Thyroid gland (tissue), 4 donors: ENCODE measurements around the gene KRT8. TPM values are rescaled to one million over a fixed set of nuclear protein-coding genes. Genes with fewer than 3 reads are reported as not detected.

ENCODE experiments used
- DNase-seq, 2 donors: peaks; one replicate each; pipeline ENCODE4 v3.0.0-alpha.2; 2019
- H3K27ac ChIP-seq, 3 donors: fragments of 200-600 bp; sonication (generic); 1 replicate in 2 of 3; 2 replicates in 1 of 3; pipeline ENCODE4 v1.5.1; 2016 to 2019; ENCODE audit warnings: mild to moderate bottlenecking in 1 of 3, moderate library complexity in 1 of 3
- H3K27me3 ChIP-seq: fragments of 200-600 bp; sonication (generic); one replicate; pipeline ENCODE4 v1.5.1; 2019
- H3K36me3 ChIP-seq, 2 donors: fragments of 200-600 bp; sonication (generic); one replicate each; pipeline ENCODE4 v1.5.1; 2016 to 2019
- H3K4me1 ChIP-seq, 2 donors: fragments of 200-600 bp; sonication (generic); one replicate each; pipeline ENCODE4 v1.5.1; 2017 to 2019
- H3K4me3 ChIP-seq, 3 donors: fragments of 200-600 bp; sonication (generic); replicated peaks in 1 of 3; 1 replicate in 2 of 3; 2 replicates in 1 of 3; pipeline ENCODE4 v1.5.1; 2016; ENCODE audit warnings: mild to moderate bottlenecking in 1 of 3
- H3K9me3 ChIP-seq: fragments of 200-600 bp; sonication (generic); one replicate; pipeline ENCODE4 v1.5.1; 2017
- POLR2A ChIP-seq, 2 donors: fragments of 450-650 bp; IDR thresholded peaks; one replicate each; pipeline ENCODE4 v1.6.1; 2017; ENCODE audit warnings: antibody characterized with exemption in 2 of 2, mild to moderate bottlenecking in 2 of 2, moderate library complexity in 1 of 2
- WGBS, 2 donors: methylation state at CpG; one replicate each; pipeline ENCODE4 v1.1.5; 2017; 5-methylcytosine and 5-hydroxymethylcytosine counted together
- intact Hi-C: fragments of 100-400 bp; cut with DNase I; formaldehyde crosslinking; loops from one replicate; pipeline ENCODE4 v1.15.1; 2023
- total RNA-seq, 4 donors: library from RNA; depleted of rRNA; stranded (reverse); fragments of >200 nt; gene quantifications; one replicate each; pipeline ENCODE4 v1.2.3, GENCODE V29; 2016
- TF ChIP-seq, protein P1 (sequence below), 6 experiments: fragments of 200-600 bp in 3 of 6; fragments of 450-650 bp in 3 of 6; sonication (generic) in 3 of 6; IDR thresholded peaks; one replicate each; pipeline ENCODE4 v1.5.1; 2016 to 2019; ENCODE audit warnings: antibody characterized with exemption in 6 of 6, mild to moderate bottlenecking in 2 of 6, inconsistent platforms in 1 of 6, moderate library complexity in 1 of 6

KRT8 gene
- total RNA-seq, 4 donors from 2014 or later: 364 to 1,037 (median 698) TPM

DNA sequence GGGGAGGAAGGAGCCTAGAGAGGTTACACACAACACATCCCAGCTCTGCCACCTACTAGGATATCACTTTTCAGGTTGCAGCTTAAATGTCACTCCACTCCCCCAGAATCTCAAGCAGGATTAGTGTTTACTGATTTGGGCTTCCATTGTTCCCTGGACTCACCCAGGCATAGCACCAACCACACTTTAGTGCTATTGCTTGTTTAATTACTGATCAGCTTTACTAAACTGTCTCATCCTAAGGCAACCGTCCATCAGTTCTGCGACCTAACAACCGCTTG lies 38.0 kb upstream of the KRT8 start:
- H3K9me3 ChIP-seq: no peaks in the 10 kb centered on the region
- TF ChIP-seq POLR2A (IDR thresholded peaks at IDR 0.05): no peak
- TF ChIP-seq, protein P1, sequence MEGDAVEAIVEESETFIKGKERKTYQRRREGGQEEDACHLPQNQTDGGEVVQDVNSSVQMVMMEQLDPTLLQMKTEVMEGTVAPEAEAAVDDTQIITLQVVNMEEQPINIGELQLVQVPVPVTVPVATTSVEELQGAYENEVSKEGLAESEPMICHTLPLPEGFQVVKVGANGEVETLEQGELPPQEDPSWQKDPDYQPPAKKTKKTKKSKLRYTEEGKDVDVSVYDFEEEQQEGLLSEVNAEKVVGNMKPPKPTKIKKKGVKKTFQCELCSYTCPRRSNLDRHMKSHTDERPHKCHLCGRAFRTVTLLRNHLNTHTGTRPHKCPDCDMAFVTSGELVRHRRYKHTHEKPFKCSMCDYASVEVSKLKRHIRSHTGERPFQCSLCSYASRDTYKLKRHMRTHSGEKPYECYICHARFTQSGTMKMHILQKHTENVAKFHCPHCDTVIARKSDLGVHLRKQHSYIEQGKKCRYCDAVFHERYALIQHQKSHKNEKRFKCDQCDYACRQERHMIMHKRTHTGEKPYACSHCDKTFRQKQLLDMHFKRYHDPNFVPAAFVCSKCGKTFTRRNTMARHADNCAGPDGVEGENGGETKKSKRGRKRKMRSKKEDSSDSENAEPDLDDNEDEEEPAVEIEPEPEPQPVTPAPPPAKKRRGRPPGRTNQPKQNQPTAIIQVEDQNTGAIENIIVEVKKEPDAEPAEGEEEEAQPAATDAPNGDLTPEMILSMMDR (IDR thresholded peaks at IDR 0.05): no peak
- H3K27ac ChIP-seq: no peak overlapping the region
- H3K4me3 ChIP-seq: no peak overlapping the region
- intact Hi-C loops: no loop called here
- 80 to 87% methylated on average over 3 of the region's 3 CpGs for WGBS, 2 donors
- H3K4me1 ChIP-seq: peaks cover 13 to 24% of the 10 kb centered on the region in 2 donors
- no peaks in the 10 kb centered on the region for H3K27me3 ChIP-seq
- DNase-seq: no peak
- H3K36me3 ChIP-seq: no peaks in the 10 kb centered on the region

DNA sequence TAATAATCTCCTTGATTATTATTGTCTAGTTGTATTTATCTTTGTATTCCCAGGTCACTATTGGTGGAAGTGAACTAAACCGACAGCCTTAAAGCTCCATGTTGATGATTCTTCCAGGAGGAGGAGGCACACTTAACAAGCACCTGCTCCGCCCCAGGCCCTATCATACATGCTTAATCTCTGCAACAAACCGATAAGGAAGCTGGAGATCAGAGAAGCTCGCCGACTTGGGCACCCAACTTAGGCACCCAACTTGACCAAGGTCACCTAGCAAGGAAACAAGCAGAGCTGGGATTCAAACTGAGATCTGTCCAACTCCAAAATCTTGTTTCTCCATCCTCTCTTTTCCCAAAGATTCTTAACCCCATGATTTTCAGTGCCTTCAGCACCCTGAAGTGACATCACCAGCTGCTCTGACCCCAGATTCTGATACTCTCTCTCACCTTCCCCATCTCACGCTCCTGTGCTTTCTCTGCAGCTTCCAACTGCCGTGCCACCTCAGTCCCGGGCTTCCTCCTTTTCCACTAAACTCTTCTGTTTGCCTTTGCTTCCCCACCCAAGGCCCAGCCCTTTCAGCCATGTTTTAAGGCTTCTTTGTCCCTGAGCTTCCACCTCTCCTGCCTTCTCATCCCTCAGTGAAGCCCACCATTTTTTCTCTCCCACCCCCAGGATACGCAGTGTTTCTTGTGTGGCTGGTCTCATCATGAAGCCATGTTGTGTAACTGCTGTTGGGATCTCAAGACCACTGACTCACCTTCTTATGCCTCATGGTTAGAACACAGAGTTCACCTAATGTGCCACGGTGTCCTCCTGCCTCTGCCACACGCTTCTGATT lies 37.4 kb upstream of the KRT8 start:
- WGBS, 2 donors: 86 to 87% methylated on average over 11 of the region's 11 CpGs
- intact Hi-C loops: no loop called here
- no peak for TF ChIP-seq POLR2A (IDR thresholded peaks at IDR 0.05)
- TF ChIP-seq, protein P1 (IDR thresholded peaks at IDR 0.05): no peak

DNA sequence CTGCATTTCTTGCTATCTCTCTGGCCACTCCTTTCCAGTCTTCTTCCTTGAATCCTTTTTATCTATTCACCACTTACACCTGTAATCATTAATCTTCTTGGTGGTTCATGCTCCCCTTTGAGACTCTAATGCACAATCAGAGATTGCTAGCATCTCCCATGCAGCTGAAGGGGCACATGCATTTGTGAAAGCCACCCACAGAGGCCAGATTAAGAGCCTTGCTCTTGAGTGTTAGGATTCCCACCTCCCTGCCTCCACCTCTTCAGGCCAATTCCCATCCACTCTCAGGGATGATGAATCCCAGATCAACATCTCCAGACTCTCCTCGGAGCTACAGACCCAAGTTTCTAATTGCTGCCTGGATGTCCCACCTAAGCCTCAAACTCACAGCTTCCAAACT lies 24.7 kb upstream of the KRT8 start:
- WGBS, 2 donors: 56 to 59% methylated on average over 1 of the region's 1 CpG
- H3K4me3 ChIP-seq: no peak overlapping the region
- intact Hi-C loops: no loop called here
- no peaks in the 10 kb centered on the region for H3K27me3 ChIP-seq
- no peaks in the 10 kb centered on the region for H3K36me3 ChIP-seq
- DNase-seq: no peak
- H3K4me1 ChIP-seq: peaks cover 35 to 39% of the 10 kb centered on the region in 2 donors
- TF ChIP-seq, protein P1 (IDR thresholded peaks at IDR 0.05): no peak
- TF ChIP-seq POLR2A (IDR thresholded peaks at IDR 0.05): no peak
- no peak overlapping the region for H3K27ac ChIP-seq
- H3K9me3 ChIP-seq: no peaks in the 10 kb centered on the region

More for the DNA sequence above, 37.4 kb upstream of the KRT8 start:
- no peak for DNase-seq
- H3K36me3 ChIP-seq: no peaks in the 10 kb centered on the region
- peaks cover 13 to 22% of the 10 kb centered on the region in 2 donors for H3K4me1 ChIP-seq
- H3K4me3 ChIP-seq: no peak overlapping the region
- H3K27ac ChIP-seq: no peak overlapping the region
- no peaks in the 10 kb centered on the region for H3K27me3 ChIP-seq
- no peaks in the 10 kb centered on the region for H3K9me3 ChIP-seq

DNA sequence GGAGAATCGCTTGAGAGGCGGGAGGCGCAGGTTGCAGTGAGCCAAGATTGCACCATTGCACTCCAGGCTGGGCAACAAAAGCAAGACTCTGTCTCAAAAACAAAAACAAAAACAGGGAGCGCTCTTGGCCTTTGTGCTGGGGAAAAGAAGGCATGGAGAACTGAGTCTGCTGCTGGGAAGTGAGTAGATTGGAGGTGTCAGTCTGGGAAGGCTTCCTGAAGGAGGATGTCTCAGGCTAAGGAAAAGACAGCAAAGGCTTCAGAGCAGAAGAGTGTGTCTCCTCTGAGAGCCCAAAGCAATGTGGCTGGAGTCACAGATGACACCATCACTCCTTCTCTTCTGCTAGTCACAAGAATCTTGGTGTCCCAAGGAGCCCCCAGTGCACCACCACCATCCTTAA lies 23.1 kb upstream of the KRT8 start:
- Histone ChIP-seq H3K27me3 (no peaks in the 10 kb centered on the region), H3K9me3 (no peaks in the 10 kb centered on the region), H3K27ac (peak overlapping the region; percentile 74 to 98 (median 83)), H3K36me3 (no peaks in the 10 kb centered on the region), H3K4me3 (no peak overlapping the region), H3K4me1 (peaks cover 38 to 47% of the 10 kb centered on the region in 2 donors)
- no peak for DNase-seq
- intact Hi-C loops: no loop called here
- 76 to 79% methylated on average over 4 of the region's 4 CpGs for WGBS, 2 donors
- TF ChIP-seq, protein P1 (IDR thresholded peaks at IDR 0.05): no peak
- TF ChIP-seq POLR2A (IDR thresholded peaks at IDR 0.05): no peak

DNA sequence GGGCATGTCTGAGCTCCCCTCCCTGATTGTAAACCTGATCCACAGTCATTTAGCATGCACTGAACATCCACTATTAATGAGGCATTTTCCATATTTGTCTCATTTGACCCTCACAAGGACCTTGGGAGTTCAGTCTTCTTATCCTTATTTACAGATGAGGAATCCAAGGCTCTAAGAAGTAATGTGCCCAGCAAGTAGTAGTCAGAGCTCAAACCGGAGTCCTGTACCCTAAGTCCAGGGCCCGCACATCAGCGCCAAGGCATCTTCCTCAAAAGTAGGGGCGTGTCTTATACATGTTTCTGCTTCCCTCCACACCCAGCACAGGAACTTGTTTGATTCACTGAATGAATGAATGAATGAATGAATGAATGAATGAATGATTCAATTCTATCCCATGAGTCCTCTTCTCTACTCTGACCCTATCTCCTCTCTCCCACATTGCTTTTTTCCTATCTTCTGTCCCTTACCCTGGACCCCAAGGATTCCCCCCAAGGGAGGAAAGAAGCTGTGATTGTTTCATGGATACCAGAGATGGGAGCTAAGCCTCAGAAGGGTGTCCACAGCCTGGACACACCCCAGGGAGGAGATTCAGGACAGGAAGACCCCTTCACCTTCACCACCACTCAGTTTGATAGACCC lies 21.8 kb upstream of the KRT8 start:
- H3K27me3 ChIP-seq: no peaks in the 10 kb centered on the region
- 82 to 90% methylated on average over 4 of the region's 4 CpGs for WGBS, 2 donors
- H3K9me3 ChIP-seq: no peaks in the 10 kb centered on the region
- H3K4me1 ChIP-seq: peaks cover 38 to 47% of the 10 kb centered on the region in 2 donors
- H3K27ac ChIP-seq: peak overlapping the region; percentile 74 to 98 (median 83)
- TF ChIP-seq, protein P1 (IDR thresholded peaks at IDR 0.05): no peak
- no peak for TF ChIP-seq POLR2A (IDR thresholded peaks at IDR 0.05)
- no peak for DNase-seq
- no peak overlapping the region for H3K4me3 ChIP-seq
- intact Hi-C loops: no loop called here
- no peaks in the 10 kb centered on the region for H3K36me3 ChIP-seq
